ENCODE data around the gene CACNA1D.

The CACNA1D gene

GRCh38 chr3:53843195-53844177 lies 349.1 kb downstream of the CACNA1D start:
- TF ChIP-seq CTCF (IDR thresholded peaks at IDR 0.05; ENCODE audit: unreplicated experiment in 3 of 3): no peak
- Mint-ChIP-seq H3K27me3 (ENCODE audit: low read depth) (peaks cover 42% of the 10 kb centered on the region), H3K4me3 (peak overlapping the region; percentile 24 to 38 (median 26)), H3K36me3 (ENCODE audit: low read depth) (no peaks in the 10 kb centered on the region), H3K27ac (peak overlapping the region in 2 of 3 experiments; percentile 65 to 67), H3K9me3 (no peaks in the 10 kb centered on the region), H3K4me1 (peaks cover 8% of the 10 kb centered on the region)

- peak overlapping the region; percentile 79 to 85 (median 83) for H3K4me3 Mint-ChIP-seq
- peaks cover 8% of the 10 kb centered on the region for H3K4me1 Mint-ChIP-seq
- H3K9me3 Mint-ChIP-seq: no peaks in the 10 kb centered on the region
- TF ChIP-seq CTCF (IDR thresholded peaks at IDR 0.05; ENCODE audit: unreplicated experiment in 3 of 3): no peak
- H3K27me3 Mint-ChIP-seq (ENCODE audit: low read depth): peaks cover 47% of the 10 kb centered on the region
- peak overlapping the region; percentile 41 to 56 (median 47) for H3K27ac Mint-ChIP-seq
- no peaks in the 10 kb centered on the region for H3K36me3 Mint-ChIP-seq (ENCODE audit: low read depth)
These were observed 350.1 kb downstream of the CACNA1D start for GRCh38 chr3:53844262-53845102.

- H3K27me3 Mint-ChIP-seq (ENCODE audit: low read depth): peaks cover 52% of the 10 kb centered on the region
- TF ChIP-seq CTCF (IDR thresholded peaks at IDR 0.05; ENCODE audit: unreplicated experiment in 3 of 3): peak in 2 of 3 experiments; percentile 21 to 47
- no peaks in the 10 kb centered on the region for H3K9me3 Mint-ChIP-seq
- H3K4me1 Mint-ChIP-seq: peaks cover 8% of the 10 kb centered on the region
- peak overlapping the region; percentile 79 to 85 (median 83) for H3K4me3 Mint-ChIP-seq
- H3K27ac Mint-ChIP-seq: peak overlapping the region in 2 of 3 experiments; percentile 42 to 64
- H3K36me3 Mint-ChIP-seq (ENCODE audit: low read depth): no peaks in the 10 kb centered on the region
These were observed 350.9 kb downstream of the CACNA1D start for GRCh38 chr3:53845103-53845880.

GRCh38 chr3:53845881-53846133 lies 351.4 kb downstream of the CACNA1D start:
- Mint-ChIP-seq H3K36me3 (ENCODE audit: low read depth) (no peaks in the 10 kb centered on the region), H3K9me3 (no peaks in the 10 kb centered on the region), H3K27me3 (ENCODE audit: low read depth) (peaks cover 52% of the 10 kb centered on the region), H3K4me3 (peak overlapping the region; percentile 79 to 85 (median 83)), H3K27ac (peak overlapping the region in 2 of 3 experiments; percentile 42 to 64), H3K4me1 (peaks cover 8% of the 10 kb centered on the region)
- TF ChIP-seq CTCF (IDR thresholded peaks at IDR 0.05; ENCODE audit: unreplicated experiment in 3 of 3): no peak

- no peaks in the 10 kb centered on the region for H3K36me3 Mint-ChIP-seq (ENCODE audit: low read depth)
- peaks cover 8% of the 10 kb centered on the region for H3K4me1 Mint-ChIP-seq
- no peaks in the 10 kb centered on the region for H3K9me3 Mint-ChIP-seq
- peaks cover 52% of the 10 kb centered on the region for H3K27me3 Mint-ChIP-seq (ENCODE audit: low read depth)
- peak within 1 kb of the TSS in 2 of 3 experiments; percentile 42 to 64 for H3K27ac Mint-ChIP-seq
- peak within 1 kb of the TSS; percentile 79 to 85 (median 83) for H3K4me3 Mint-ChIP-seq
- TF ChIP-seq CTCF (IDR thresholded peaks at IDR 0.05; ENCODE audit: unreplicated experiment in 3 of 3): no peak
These were observed 351.9 kb downstream of the CACNA1D start, which contains the start of the genes CHDH and IL17RB for GRCh38 chr3:53846134-53846850. CHDH (minus strand) TSS chr3:53846419; CDS start chr3:53824008, 22,411 bp downstream. IL17RB (plus strand) TSS chr3:53846568; CDS start chr3:53846589, 21 bp downstream.
